ENCODE data around the gene TGFBR2. TPM values are rescaled to one million over a fixed set of nuclear protein-coding genes. Genes with fewer than 3 reads are reported as not detected.

The TGFBR2 gene
- total and polyA plus RNA-seq, 2 of the 13 experiments (the other 11 are each of a cell fraction or from before 2014, with no cell fraction given), result 82.2 to 187 TPM

DNA sequence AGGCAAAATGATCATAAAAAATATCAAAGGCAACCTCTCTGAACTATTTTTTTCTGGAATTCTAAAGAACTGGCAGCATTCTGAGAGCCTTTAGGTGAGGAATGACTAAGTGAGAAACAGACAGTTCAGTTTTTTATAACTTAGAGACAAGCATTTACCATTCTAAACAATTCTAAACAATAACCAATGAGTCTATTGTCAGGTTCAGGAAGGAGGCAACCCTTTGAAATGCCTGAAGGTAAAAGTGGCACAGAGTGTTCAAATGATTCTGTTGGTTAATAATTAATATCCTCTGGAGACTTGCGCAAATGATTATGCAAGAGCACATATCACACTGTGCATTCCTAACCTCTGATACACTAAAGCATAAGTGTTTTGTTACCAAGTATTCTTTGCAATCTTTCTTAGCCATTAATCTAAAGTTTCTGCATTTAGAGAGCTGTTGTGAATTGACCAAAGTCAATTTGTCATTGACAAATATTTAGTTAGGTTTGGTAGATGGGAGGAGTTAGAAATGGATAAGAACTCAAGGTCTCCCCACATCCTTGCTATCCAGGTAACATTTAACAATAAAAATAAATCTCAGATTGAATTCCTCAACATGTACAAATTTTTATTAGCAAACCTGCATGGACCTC is 9.2 kb upstream of the TGFBR2 start (continued):
- TF ChIP-seq, protein P1, sequence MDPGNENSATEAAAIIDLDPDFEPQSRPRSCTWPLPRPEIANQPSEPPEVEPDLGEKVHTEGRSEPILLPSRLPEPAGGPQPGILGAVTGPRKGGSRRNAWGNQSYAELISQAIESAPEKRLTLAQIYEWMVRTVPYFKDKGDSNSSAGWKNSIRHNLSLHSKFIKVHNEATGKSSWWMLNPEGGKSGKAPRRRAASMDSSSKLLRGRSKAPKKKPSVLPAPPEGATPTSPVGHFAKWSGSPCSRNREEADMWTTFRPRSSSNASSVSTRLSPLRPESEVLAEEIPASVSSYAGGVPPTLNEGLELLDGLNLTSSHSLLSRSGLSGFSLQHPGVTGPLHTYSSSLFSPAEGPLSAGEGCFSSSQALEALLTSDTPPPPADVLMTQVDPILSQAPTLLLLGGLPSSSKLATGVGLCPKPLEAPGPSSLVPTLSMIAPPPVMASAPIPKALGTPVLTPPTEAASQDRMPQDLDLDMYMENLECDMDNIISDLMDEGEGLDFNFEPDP (CRISPR knock-in tag; conservative IDR thresholded peaks at IDR 0.05), result no peak
- TF ChIP-seq ZNF205 (CRISPR knock-in tag; IDR thresholded peaks at IDR 0.05), result peak; percentile 84; the same call in 1 of the 2 replicates
- TF ChIP-seq, protein P2, sequence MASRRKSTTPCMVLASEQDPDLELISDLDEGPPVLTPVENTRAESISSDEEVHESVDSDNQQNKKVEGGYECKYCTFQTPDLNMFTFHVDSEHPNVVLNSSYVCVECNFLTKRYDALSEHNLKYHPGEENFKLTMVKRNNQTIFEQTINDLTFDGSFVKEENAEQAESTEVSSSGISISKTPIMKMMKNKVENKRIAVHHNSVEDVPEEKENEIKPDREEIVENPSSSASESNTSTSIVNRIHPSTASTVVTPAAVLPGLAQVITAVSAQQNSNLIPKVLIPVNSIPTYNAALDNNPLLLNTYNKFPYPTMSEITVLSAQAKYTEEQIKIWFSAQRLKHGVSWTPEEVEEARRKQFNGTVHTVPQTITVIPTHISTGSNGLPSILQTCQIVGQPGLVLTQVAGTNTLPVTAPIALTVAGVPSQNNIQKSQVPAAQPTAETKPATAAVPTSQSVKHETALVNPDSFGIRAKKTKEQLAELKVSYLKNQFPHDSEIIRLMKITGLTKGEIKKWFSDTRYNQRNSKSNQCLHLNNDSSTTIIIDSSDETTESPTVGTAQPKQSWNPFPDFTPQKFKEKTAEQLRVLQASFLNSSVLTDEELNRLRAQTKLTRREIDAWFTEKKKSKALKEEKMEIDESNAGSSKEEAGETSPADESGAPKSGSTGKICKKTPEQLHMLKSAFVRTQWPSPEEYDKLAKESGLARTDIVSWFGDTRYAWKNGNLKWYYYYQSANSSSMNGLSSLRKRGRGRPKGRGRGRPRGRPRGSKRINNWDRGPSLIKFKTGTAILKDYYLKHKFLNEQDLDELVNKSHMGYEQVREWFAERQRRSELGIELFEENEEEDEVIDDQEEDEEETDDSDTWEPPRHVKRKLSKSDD (CRISPR knock-in tag; IDR thresholded peaks at IDR 0.05; ENCODE audit: low read depth), result peak; percentile 43; the same call in 1 of the 2 replicates
- TF ChIP-seq, protein P3, sequence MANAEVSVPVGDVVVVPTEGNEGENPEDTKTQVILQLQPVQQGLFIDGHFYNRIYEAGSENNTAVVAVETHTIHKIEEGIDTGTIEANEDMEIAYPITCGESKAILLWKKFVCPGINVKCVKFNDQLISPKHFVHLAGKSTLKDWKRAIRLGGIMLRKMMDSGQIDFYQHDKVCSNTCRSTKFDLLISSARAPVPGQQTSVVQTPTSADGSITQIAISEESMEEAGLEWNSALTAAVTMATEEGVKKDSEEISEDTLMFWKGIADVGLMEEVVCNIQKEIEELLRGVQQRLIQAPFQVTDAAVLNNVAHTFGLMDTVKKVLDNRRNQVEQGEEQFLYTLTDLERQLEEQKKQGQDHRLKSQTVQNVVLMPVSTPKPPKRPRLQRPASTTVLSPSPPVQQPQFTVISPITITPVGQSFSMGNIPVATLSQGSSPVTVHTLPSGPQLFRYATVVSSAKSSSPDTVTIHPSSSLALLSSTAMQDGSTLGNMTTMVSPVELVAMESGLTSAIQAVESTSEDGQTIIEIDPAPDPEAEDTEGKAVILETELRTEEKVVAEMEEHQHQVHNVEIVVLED (CRISPR knock-in tag; IDR thresholded peaks at IDR 0.05; ENCODE audit: borderline replicate concordance), result no peak
- TF ChIP-seq, protein P4, sequence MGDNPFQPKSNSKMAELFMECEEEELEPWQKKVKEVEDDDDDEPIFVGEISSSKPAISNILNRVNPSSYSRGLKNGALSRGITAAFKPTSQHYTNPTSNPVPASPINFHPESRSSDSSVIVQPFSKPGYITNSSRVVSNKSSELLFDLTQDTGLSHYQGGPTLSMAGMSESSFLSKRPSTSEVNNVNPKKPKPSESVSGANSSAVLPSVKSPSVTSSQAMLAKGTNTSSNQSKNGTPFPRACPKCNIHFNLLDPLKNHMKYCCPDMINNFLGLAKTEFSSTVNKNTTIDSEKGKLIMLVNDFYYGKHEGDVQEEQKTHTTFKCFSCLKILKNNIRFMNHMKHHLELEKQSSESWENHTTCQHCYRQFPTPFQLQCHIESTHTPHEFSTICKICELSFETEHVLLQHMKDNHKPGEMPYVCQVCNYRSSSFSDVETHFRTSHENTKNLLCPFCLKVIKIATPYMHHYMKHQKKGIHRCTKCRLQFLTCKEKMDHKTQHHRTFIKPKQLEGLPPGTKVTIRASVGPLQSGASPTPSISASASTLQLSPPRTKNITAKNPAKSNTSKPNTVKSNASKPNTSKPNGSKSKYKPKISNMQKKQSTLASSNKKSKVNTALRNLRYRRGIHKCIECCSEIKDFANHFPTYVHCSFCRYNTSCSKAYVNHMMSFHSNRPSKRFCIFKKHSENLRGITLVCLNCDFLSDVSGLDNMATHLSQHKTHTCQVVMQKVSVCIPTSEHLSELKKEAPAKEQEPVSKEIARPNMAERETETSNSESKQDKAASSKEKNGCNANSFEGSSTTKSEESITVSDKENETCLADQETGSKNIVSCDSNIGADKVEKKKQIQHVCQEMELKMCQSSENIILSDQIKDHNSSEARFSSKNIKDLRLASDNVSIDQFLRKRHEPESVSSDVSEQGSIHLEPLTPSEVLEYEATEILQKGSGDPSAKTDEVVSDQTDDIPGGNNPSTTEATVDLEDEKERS (CRISPR knock-in tag; IDR thresholded peaks at IDR 0.05), result 0 out of 2 replicates have a peak, but pooled peaks have one; percentile 67
- TF ChIP-seq NCOA1 (CRISPR knock-in tag; IDR thresholded peaks at IDR 0.05), result peak; percentile 98
- peak; percentile 94 for TF ChIP-seq PHF5A (CRISPR knock-in tag; IDR thresholded peaks at IDR 0.05; ENCODE audit: low read depth, unreplicated experiment)
- no peak for TF ChIP-seq ZNF10 (CRISPR knock-in tag; IDR thresholded peaks at IDR 0.05; ENCODE audit: borderline replicate concordance, low read depth)
- peak; percentile 97 for TF ChIP-seq ZNF614 (CRISPR knock-in tag; IDR thresholded peaks at IDR 0.05; ENCODE audit: borderline replicate concordance)
- TF ChIP-seq, protein P5, sequence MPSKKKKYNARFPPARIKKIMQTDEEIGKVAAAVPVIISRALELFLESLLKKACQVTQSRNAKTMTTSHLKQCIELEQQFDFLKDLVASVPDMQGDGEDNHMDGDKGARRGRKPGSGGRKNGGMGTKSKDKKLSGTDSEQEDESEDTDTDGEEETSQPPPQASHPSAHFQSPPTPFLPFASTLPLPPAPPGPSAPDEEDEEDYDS (CRISPR knock-in tag; IDR thresholded peaks at IDR 0.05), result peak; percentile 71
- TF ChIP-seq MBD4 (IDR thresholded peaks at IDR 0.05; ENCODE audit: borderline replicate concordance, low read length), result peak; percentile 98
- TF ChIP-seq NFYB (CRISPR knock-in tag; IDR thresholded peaks at IDR 0.05), result no peak
- TF ChIP-seq KLF15 (CRISPR knock-in tag; IDR thresholded peaks at IDR 0.05; ENCODE audit: borderline replicate concordance), result no peak
- TF ChIP-seq ZNF557 (CRISPR knock-in tag; IDR thresholded peaks at IDR 0.05), result no peak
- TF ChIP-seq, protein P6, sequence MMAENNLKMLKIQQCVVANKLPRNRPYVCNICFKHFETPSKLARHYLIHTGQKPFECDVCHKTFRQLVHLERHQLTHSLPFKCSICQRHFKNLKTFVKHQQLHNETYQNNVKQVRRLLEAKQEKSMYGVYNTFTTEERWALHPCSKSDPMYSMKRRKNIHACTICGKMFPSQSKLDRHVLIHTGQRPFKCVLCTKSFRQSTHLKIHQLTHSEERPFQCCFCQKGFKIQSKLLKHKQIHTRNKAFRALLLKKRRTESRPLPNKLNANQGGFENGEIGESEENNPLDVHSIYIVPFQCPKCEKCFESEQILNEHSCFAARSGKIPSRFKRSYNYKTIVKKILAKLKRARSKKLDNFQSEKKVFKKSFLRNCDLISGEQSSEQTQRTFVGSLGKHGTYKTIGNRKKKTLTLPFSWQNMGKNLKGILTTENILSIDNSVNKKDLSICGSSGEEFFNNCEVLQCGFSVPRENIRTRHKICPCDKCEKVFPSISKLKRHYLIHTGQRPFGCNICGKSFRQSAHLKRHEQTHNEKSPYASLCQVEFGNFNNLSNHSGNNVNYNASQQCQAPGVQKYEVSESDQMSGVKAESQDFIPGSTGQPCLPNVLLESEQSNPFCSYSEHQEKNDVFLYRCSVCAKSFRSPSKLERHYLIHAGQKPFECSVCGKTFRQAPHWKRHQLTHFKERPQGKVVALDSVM (CRISPR knock-in tag; IDR thresholded peaks at IDR 0.05), result 0 out of 2 replicates have a peak, but pooled peaks have one; percentile 28
- no peak for TF ChIP-seq ZSCAN31 (CRISPR knock-in tag; IDR thresholded peaks at IDR 0.05; ENCODE audit: low read depth)
- no peak for TF ChIP-seq HIVEP1 (CRISPR knock-in tag; IDR thresholded peaks at IDR 0.05)

All from HepG2 (cell line).